ENCODE data around the gene TSN.

DNA sequence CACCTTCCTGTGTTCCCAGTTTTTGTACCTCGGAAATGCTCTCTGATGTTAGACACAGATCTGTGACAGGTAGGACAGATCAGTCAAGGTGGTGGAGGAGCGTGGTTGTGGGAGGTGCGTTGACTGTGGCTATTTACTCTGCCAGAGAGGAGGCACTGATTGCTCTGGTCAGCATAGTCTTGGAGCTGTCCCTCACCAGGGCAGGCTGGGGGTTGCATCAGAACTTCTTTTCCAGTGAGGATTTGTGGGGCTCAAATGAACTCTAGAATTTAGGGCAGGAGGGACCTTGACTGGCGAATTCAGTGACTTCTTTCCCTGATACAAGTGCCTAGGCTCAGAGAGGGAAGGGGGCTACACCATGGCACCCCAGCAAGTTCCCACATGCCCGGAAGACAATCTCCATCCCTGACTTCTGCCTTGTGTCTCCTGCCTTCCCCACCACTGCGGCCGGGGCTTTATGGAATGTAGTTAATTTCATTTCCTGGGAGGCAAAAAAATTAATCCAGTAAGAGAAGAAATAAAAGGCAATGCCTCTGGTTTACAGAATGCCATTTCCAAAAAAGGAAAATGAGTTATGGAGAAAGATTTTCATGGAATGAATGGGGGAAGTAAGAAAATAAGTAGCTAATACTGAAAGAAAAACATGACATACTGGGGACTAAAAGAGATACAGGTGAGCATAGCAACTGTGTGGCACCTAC is 44.8 kb upstream of the TSN start:
- TF ChIP-seq, protein P1, sequence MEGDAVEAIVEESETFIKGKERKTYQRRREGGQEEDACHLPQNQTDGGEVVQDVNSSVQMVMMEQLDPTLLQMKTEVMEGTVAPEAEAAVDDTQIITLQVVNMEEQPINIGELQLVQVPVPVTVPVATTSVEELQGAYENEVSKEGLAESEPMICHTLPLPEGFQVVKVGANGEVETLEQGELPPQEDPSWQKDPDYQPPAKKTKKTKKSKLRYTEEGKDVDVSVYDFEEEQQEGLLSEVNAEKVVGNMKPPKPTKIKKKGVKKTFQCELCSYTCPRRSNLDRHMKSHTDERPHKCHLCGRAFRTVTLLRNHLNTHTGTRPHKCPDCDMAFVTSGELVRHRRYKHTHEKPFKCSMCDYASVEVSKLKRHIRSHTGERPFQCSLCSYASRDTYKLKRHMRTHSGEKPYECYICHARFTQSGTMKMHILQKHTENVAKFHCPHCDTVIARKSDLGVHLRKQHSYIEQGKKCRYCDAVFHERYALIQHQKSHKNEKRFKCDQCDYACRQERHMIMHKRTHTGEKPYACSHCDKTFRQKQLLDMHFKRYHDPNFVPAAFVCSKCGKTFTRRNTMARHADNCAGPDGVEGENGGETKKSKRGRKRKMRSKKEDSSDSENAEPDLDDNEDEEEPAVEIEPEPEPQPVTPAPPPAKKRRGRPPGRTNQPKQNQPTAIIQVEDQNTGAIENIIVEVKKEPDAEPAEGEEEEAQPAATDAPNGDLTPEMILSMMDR (IDR thresholded peaks at IDR 0.05): no peak
- no peak for TF ChIP-seq POLR2A (IDR thresholded peaks at IDR 0.05)

All from body of pancreas (tissue), 4 donors.